GM18508 (cell line): ENCODE measurements around the gene C3orf20.

Experiments
- ATAC-seq: cut with Tn5 transposase; IDR thresholded peaks from one replicate; pipeline ENCODE4 v1.9.1; 2021; ENCODE audit warnings: moderate number of reproducible peaks; ENCODE audit not compliant: insufficient read depth, unreplicated experiment

Gene C3orf20

GRCh38 chr3:14789221-14789620 is 114.3 kb downstream of the C3orf20 start:
- ATAC-seq: no peak

GRCh38 chr3:14789640-14790285 is 114.8 kb downstream of the C3orf20 start:
- no peak for ATAC-seq

- ATAC-seq: no peak
These were observed 116.5 kb downstream of the C3orf20 start for GRCh38 chr3:14791343-14791945.

GRCh38 chr3:14792691-14793121 is 117.8 kb downstream of the C3orf20 start:
- ATAC-seq: no peak

GRCh38 chr3:14793126-14793857 is 118.4 kb downstream of the C3orf20 start:
- ATAC-seq: no peak

- ATAC-seq: no peak
These were observed 118.9 kb downstream of the C3orf20 start for GRCh38 chr3:14793858-14794234.

- ATAC-seq: no peak
These were observed 119.5 kb downstream of the C3orf20 start for GRCh38 chr3:14794435-14794834.

GRCh38 chr3:14795996-14796395 is 121.1 kb downstream of the C3orf20 start:
- ATAC-seq: no peak

GRCh38 chr3:14796403-14797077 is 121.6 kb downstream of the C3orf20 start:
- no peak for ATAC-seq

GRCh38 chr3:14797731-14798130 is 122.8 kb downstream of the C3orf20 start:
- no peak for ATAC-seq

GRCh38 chr3:14798231-14798630 is 123.3 kb downstream of the C3orf20 start:
- no peak for ATAC-seq

GRCh38 chr3:14799146-14799545 is 124.2 kb downstream of the C3orf20 start:
- no peak for ATAC-seq

GRCh38 chr3:14801031-14801430 is 126.1 kb downstream of the C3orf20 start:
- ATAC-seq: no peak

GRCh38 chr3:14801668-14802380 is 126.9 kb downstream of the C3orf20 start:
- ATAC-seq: no peak

- ATAC-seq: no peak
These were observed 127.4 kb downstream of the C3orf20 start for GRCh38 chr3:14802381-14802731.

- ATAC-seq: no peak
These were observed 128.4 kb downstream of the C3orf20 start for GRCh38 chr3:14803101-14803980.

GRCh38 chr3:14803981-14804834 is 129.3 kb downstream of the C3orf20 start:
- ATAC-seq: no peak
